GM20431 (cell line): ENCODE results near the gene TENT4A.

Source experiments
- in situ Hi-C: fragments of 300-500 bp; cut with MseI, MboI; formaldehyde crosslinking; loops from one replicate; pipeline ENCODE4 v1.15.0; 2020; ENCODE audit warnings: low sequenced_read_pairs; ENCODE audit not compliant: unreplicated experiment

Gene TENT4A

GRCh38 chr5:6729386-6730310 is 16.4 kb downstream of the TENT4A start:
- in situ Hi-C loops = loop anchor here (25.0 kb wide), 1 partner anchor 92 kb away; the partner anchor contains the start of genes NSUN2 and SRD5A1

DNA sequence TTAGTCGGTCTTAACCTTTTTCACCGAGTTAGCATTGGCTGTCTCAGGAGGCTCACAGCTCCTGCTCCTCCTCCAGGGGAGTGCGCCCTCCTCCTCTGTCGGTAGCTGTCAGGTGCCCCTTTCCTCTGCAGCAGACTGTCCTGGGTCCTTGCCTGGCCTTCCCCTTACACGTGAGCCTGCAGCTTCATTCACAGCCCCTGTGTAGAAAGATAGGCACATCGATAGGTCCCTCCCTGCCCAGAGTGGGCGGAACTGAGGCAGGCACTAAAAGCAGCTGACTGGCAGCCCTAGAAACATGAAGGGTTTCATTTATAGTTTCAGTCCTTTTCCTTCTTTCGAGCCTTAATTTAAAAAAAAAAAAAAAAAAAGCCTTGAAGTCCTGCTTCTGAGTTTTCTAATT is 17.2 kb downstream of the TENT4A start:
- in situ Hi-C loops = loop anchor here (25.0 kb wide), 1 partner anchor 93 kb away; the partner anchor contains the start of genes NSUN2 and SRD5A1

- in situ Hi-C loops = loop anchor here (25.0 kb wide), 1 partner anchor 94 kb away; the partner anchor contains the start of genes NSUN2 and SRD5A1
These were observed 17.6 kb downstream of the TENT4A start for GRCh38 chr5:6730807-6731206.

DNA sequence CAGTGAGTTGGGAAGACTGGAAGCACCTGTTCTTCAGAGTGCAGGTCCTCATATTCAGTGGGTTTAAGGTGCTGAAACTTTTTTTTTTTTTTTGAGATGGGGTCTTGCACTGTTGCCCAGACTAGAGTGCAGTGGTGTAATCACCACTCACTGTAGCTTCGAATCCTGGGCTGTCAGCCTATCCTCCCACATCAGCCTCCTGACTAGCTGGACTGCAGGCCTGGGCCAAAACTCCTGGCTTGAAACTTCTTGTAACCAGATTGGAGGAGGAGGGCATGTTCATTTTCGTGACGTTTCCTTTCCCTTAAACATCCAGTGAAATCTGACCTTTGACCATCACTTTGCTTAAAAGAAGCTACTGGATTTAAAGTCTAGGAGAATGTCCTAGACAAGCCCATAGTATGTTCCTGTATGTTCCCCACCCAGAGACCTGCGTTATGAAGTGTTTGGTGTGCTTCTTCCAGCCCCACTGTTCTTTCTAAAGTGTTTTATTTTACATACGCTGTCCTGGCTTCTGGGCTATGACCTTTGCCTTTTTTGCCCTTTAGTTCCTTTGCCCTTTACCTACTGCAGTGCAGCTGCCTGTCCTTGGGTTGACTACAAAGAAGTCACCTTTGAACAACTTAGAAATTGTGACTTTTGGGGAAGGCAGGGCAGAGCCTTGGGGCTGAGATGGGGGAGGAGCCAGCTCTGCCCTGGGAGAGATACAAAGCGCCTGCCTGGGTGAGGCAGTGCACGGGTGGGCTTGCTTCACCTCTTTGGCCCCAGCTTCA is 18.4 kb downstream of the TENT4A start:
- in situ Hi-C loops = loop anchor here (25.0 kb wide), 1 partner anchor 94 kb away; the partner anchor contains the start of genes NSUN2 and SRD5A1

- in situ Hi-C loops = loop anchor here (25.0 kb wide), 1 partner anchor 96 kb away; the partner anchor contains the start of genes NSUN2 and SRD5A1
These were observed 19.6 kb downstream of the TENT4A start for GRCh38 chr5:6732634-6733410.

DNA sequence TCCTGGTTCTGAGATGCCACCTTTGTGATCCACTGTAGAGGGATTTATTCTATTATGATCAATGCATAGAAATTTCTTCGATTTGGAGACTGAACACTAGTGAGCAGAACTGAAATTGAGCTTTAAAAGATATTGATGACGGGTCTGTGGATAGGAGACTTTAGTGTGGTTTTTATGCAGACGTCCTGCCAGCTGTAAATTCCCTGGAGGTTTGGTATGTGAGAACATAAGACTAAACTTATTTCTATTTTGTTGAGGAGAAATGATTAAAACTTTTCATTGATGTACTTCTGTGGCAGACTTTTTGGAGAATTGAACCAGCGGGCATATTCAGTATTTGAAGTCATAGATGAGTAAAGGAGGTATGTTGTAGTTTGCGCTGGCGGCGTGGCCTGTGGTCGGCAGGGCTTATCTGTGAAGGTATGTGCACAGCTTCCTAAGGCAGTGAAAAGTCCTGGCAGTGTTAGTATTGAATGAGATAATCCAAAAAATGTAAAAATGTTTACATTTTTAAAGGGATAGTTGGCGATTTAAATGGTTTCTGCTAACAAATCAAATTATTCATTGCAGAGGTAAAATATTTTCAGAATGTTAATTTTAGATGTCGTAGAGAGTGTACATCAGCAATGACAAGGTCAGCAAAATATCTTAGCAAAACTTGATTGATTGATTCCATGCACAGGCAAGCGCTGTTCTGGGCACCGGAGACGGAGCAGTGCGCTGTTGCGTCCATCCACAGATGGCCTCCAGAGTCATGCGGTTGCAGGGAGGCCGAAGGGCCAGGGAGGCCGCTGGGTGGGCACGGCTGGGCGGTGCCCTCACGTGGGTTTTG is 20.4 kb downstream of the TENT4A start:
- in situ Hi-C loops = loop anchor here (25.0 kb wide), 1 partner anchor 96 kb away; the partner anchor contains the start of genes NSUN2 and SRD5A1

GRCh38 chr5:6734243-6734700 is 21.0 kb downstream of the TENT4A start:
- in situ Hi-C loops = loop anchor here (25.0 kb wide), 1 partner anchor 97 kb away; the partner anchor contains the start of genes NSUN2 and SRD5A1

- in situ Hi-C loops = loop anchor here (25.0 kb wide), 1 partner anchor 97 kb away; the partner anchor contains the start of genes NSUN2 and SRD5A1
These were observed 21.5 kb downstream of the TENT4A start for GRCh38 chr5:6734781-6735180.

- in situ Hi-C loops = loop anchor here (25.0 kb wide), 1 partner anchor 99 kb away; the partner anchor contains the start of genes NSUN2 and SRD5A1
These were observed 22.9 kb downstream of the TENT4A start for GRCh38 chr5:6736106-6736505.

DNA sequence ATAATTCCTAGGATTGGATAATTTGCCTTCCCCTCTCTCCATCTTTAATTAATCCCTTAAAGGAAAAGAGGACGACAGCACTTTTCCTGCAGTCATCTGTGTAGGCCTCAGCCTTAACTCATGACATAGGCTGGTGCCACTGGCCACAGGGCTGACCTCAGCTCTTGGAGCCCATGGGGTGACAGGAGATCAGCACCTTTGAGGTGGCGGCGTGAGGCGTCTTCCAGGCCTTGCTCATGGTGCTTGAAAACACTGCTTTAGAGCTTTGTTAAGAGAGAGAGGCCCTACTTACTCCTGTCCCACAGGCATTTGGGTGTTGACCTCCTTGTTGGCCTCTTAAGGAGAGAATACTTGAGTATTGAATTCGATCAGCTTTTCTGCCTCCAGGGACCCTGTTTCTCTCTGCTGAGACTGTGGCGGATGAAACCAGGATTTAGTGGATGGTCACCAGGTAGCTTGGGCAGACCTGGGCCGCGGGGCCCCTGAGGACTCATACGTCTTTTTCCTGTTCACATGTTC is 23.4 kb downstream of the TENT4A start:
- in situ Hi-C loops = loop anchor here (25.0 kb wide), 1 partner anchor 99 kb away; the partner anchor contains the start of genes NSUN2 and SRD5A1

GRCh38 chr5:6737043-6737941 is 24.1 kb downstream of the TENT4A start:
- in situ Hi-C loops = loop anchor here (25.0 kb wide), 1 partner anchor 100 kb away; the partner anchor contains the start of genes NSUN2 and SRD5A1

GRCh38 chr5:6739603-6740002 is 26.4 kb downstream of the TENT4A start:
- in situ Hi-C loops = loop anchor here (25.0 kb wide), 1 partner anchor 102 kb away; the partner anchor contains the start of genes NSUN2 and SRD5A1

DNA sequence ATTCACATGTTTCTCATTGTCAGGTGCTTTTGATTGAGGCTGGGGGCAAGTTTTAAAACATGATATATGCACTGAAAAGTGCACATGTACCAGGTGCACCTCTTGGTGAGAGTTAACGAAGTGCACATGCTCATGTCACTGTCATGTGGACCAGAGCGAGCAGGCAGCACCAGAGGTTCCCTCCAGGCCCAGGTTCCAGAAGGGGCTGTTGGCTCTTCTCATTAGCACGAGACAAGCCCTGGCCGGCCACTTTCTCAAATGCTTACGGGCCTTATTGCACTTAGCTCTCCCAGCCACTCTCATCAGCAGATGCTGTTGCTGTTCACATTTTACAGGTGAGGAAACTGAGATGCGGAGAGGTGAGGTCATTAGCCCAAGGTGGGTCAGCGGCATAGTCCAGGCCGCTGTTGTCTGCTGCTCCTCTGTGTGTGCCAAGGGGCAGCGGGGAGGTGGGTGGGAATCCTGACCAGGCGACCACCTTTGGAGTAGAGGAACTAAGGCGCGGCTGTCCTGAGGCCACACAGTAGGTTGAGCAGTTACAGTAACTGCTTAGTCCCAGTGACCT is 27.4 kb downstream of the TENT4A start:
- in situ Hi-C loops = loop anchor here (25.0 kb wide), 1 partner anchor 103 kb away; the partner anchor contains the start of genes NSUN2 and SRD5A1

DNA sequence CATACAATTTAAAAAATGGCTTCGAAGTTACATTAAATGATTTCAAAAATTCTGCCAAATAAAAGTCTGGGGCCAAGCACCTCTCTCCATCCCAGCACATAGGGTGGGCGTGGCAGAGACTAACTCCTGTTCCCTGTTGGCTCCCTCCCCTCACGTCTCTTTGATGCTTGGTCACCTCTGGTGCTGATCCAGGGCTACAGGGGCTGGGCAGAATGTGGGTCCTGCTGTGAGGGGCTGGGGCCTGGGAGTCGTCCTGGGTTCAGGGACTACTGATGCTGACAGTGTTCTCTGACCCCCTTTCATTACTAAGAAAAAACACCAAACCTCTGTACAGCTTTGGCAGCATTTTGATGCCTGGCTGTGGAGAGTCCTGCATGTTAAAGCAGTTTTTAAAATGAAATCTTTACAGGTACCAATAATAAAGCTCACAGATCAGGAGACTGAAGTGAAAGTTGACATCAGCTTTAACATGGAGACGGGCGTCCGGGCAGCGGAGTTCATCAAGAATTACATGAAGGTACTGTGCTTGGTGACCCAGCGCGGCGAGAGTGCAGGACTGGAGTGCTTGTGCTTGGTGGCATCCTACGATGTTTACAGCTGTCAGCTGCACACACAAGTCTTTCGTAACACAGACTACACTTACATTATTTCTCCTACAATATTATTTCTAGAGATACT is 29.0 kb downstream of the TENT4A start:
- in situ Hi-C loops = loop anchor here (25.0 kb wide), 1 partner anchor 105 kb away; the partner anchor contains the start of genes NSUN2 and SRD5A1

DNA sequence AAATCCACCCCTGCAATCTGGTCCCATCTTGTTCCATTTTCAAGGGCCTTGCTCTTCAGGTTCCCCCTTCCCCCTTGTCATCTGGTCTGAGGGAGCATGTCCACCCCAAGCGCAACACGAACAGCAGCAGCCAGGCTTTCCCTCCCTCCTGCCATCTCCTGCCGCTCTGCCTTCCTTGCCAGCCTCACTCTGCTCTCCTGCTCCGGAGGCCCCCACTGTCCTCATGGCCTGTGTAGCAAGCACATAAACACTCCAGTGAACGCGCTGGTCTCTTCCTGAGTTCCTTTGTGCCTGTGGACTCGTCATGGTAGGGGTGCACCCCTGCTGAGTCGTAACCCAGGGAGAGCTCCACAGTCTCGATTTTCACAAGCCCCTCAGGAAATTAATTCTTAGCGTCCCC is 29.9 kb downstream of the TENT4A start:
- in situ Hi-C loops = loop anchor here (25.0 kb wide), 1 partner anchor 106 kb away; the partner anchor contains the start of genes NSUN2 and SRD5A1
